Keratinocyte (primary cell): ENCODE results near the gene CD69. TPM values are rescaled to one million over a fixed set of nuclear protein-coding genes. Genes with fewer than 3 reads are reported as not detected.

Source experiments
- polyA plus RNA-seq, 5 experiments: library from polyadenylated mRNA; depleted of rRNA in 3 of 5; stranded (reverse) in 3 of 5; stranded (forward) in 1 of 5; unstranded in 1 of 5; fragments of >200 nt; gene quantifications; 1 replicate in 1 of 5; 2 replicates in 3 of 5; 3 replicates in 1 of 5; pipeline versions ENCODE4 v1.2.1 to v1.2.3, GENCODE V29; 2011 to 2012; ENCODE audit warnings: missing spikeins in 2 of 5, low read depth in 1 of 5, low replicate concordance in 1 of 5

Gene CD69
- polyA plus RNA-seq, 1 donor (not counting 4 experiments of a cell fraction or from before 2014, with no cell fraction given): not detected

Other genes starting within 250 kb of the CD69 start
- not detected in 3 replicates for gene KLRB1, start 153.0 kb downstream of the CD69 start, polyA plus RNA-seq
- 0.65 to 2.3 TPM (median 1.6 TPM) in 3 replicates for gene CLEC2D, start 91.2 kb downstream of the CD69 start, polyA plus RNA-seq
- not detected in 3 replicates for gene CLECL1, start 27.8 kb downstream of the CD69 start, polyA plus RNA-seq
- gene KLRF1, start 66.6 kb upstream of the CD69 start, polyA plus RNA-seq: 0.12 TPM in 1 of 3 replicates, not detected in the others
- 5.2 to 31.3 TPM (median 20.9 TPM) in 3 replicates for gene CLEC2B, start 108.5 kb upstream of the CD69 start, polyA plus RNA-seq
- gene KLRF2, start 120.6 kb upstream of the CD69 start, polyA plus RNA-seq: not detected in 3 replicates
- 0.27 to 0.94 TPM (median 0.88 TPM) in 3 replicates for gene CLEC2A, start 171.5 kb upstream of the CD69 start, polyA plus RNA-seq
- gene CLEC12A, start 210.5 kb upstream of the CD69 start, polyA plus RNA-seq: not detected in 3 replicates
- not detected in 3 replicates for gene CLEC1B, start 238.2 kb upstream of the CD69 start, polyA plus RNA-seq
- gene CLEC12B, start 249.7 kb upstream of the CD69 start, polyA plus RNA-seq: not detected in 3 replicates